ENCODE results near the gene DMD. TPM values are rescaled to one million over a fixed set of nuclear protein-coding genes. Genes with fewer than 3 reads are reported as not detected.

Gene DMD
- polyA plus RNA-seq, 2 of the 4 experiments (the other 2 are of a cell fraction) = 0.03 TPM; not detected in 1

- TF ChIP-seq USF2 (IDR thresholded peaks at IDR 0.05) (no peak), HDAC2 (IDR thresholded peaks at IDR 0.05) (no peak), EHF (CRISPR knock-in tag; IDR thresholded peaks at IDR 0.05) (no peak), SMC3 (IDR thresholded peaks at IDR 0.05) (no peak), NR3C1 (IDR thresholded peaks at IDR 0.05) (no peak), RNF2 (IDR thresholded peaks at IDR 0.05; ENCODE audit: borderline replicate concordance, low read depth) (no peak), KDM1A (IDR thresholded peaks at IDR 0.05; ENCODE audit: low read depth) (no peak), KDM5A (IDR thresholded peaks at IDR 0.05) (no peak), TFCP2L1 (CRISPR knock-in tag; IDR thresholded peaks at IDR 0.05) (no peak), MYC (IDR thresholded peaks at IDR 0.05; ENCODE audit: borderline replicate concordance, low read length) (no peak), FOXS1 (CRISPR knock-in tag; IDR thresholded peaks at IDR 0.05) (no peak), BCL3 (IDR thresholded peaks at IDR 0.05) (no peak), ZNF302 (CRISPR knock-in tag; IDR thresholded peaks at IDR 0.05) (no peak), ATOH8 (CRISPR knock-in tag; IDR thresholded peaks at IDR 0.05; ENCODE audit: low read depth) (no peak), PBX3 (IDR thresholded peaks at IDR 0.05) (no peak)
- ATAC-seq (no peak), DNase-seq (ENCODE audit: low read depth in 1 of 2, low spot score in 1 of 2) (no peak), FAIRE-seq (peak; percentile 92)
- WGBS (ENCODE audit: missing lambda C conversion rate) = 0% methylated on average over 1 of the region's 1 CpG
- Histone ChIP-seq H3K4me3 (no peak overlapping the region), H3K9me3 (no peaks in the 10 kb centered on the region), H3K27ac (no peak overlapping the region), H3K4me2 (no peak overlapping the region), H3K4me1 (no peaks in the 10 kb centered on the region)
- CTCF ChIA-PET = no interaction called here
- POLR2A ChIA-PET = no interaction called here
These were observed 929.5 kb downstream of the DMD start for GRCh38 chrX:32281853-32282252.

GRCh38 chrX:32280921-32281320 is 930.4 kb downstream of the DMD start:
- no peak for FAIRE-seq
- Histone ChIP-seq H3K9me3 (no peaks in the 10 kb centered on the region), H3K27ac (no peak overlapping the region), H3K4me3 (no peak overlapping the region), H3K4me2 (no peak overlapping the region), H3K4me1 (no peaks in the 10 kb centered on the region)
- POLR2A ChIA-PET = no interaction called here
- CTCF ChIA-PET = no interaction called here
- TF ChIP-seq EHF (CRISPR knock-in tag; IDR thresholded peaks at IDR 0.05) (no peak), TP53 (CRISPR knock-in tag; IDR thresholded peaks at IDR 0.05) (no peak), RARB (CRISPR knock-in tag; IDR thresholded peaks at IDR 0.05) (no peak), MAX (IDR thresholded peaks at IDR 0.05) (no peak), ZC3H11A (IDR thresholded peaks at IDR 0.05) (no peak), ZNF302 (CRISPR knock-in tag; IDR thresholded peaks at IDR 0.05) (no peak), HEYL (CRISPR knock-in tag; IDR thresholded peaks at IDR 0.05) (no peak), HOXA7 (CRISPR knock-in tag; IDR thresholded peaks at IDR 0.05) (no peak), GATA3 (IDR thresholded peaks at IDR 0.05; ENCODE audit: borderline replicate concordance) (no peak), USF2 (IDR thresholded peaks at IDR 0.05) (no peak), RFX5 (IDR thresholded peaks at IDR 0.05) (no peak), ATOH8 (CRISPR knock-in tag; IDR thresholded peaks at IDR 0.05; ENCODE audit: low read depth) (no peak), EP300 (IDR thresholded peaks at IDR 0.05) (no peak), RCOR1 (IDR thresholded peaks at IDR 0.05; ENCODE audit: low read depth, low read length) (no peak), POLR2AphosphoS2 (conservative IDR thresholded peaks at IDR 0.05; ENCODE audit: low read length) (no peak), JUNB (IDR thresholded peaks at IDR 0.05) (no peak), CHD2 (IDR thresholded peaks at IDR 0.05; ENCODE audit: low read length, partially characterized antibody) (no peak), PHF8 (IDR thresholded peaks at IDR 0.05; ENCODE audit: borderline replicate concordance, low read depth) (no peak)
- 2% methylated on average over 3 of the region's 3 CpGs for WGBS (ENCODE audit: missing lambda C conversion rate)
- no peak for ATAC-seq
- no peak for DNase-seq (ENCODE audit: low read depth in 1 of 2, low spot score in 1 of 2)

Measured in A549 (cell line).